ENCODE measurements around the gene RIMBP2. TPM values are rescaled to one million over a fixed set of nuclear protein-coding genes. Genes with fewer than 3 reads are reported as not detected.
A peak's percentile ranks its signal among the peaks of the same experiment; 100 is the strongest.

RIMBP2 gene
- total RNA-seq, 3 donors from 2014 or later, result 2.3 to 5.9 (median 5.4) TPM

- DNase-seq (no peak), ATAC-seq (no peak)
- TF ChIP-seq CTCF (IDR thresholded peaks at IDR 0.05), result no peak
- Histone ChIP-seq H3K9me3 (no peaks in the 10 kb centered on the region), H3K36me3 (ENCODE audit: low read depth) (no peaks in the 10 kb centered on the region), H3K4me1 (ENCODE audit: low read depth) (no peaks in the 10 kb centered on the region), H3K4me3 (no peak overlapping the region)
- intact Hi-C loops (cut with DNase I, micrococcal nuclease), result no loop called here
Measured at GRCh38 chr12:130414381-130414780, 301.7 kb downstream of the RIMBP2 start.

- Histone ChIP-seq H3K9me3 (no peaks in the 10 kb centered on the region), H3K36me3 (ENCODE audit: low read depth) (no peaks in the 10 kb centered on the region), H3K4me1 (ENCODE audit: low read depth) (no peaks in the 10 kb centered on the region), H3K4me3 (no peak overlapping the region)
- intact Hi-C loops (cut with DNase I, micrococcal nuclease), result no loop called here
- ATAC-seq (no peak), DNase-seq (no peak)
- no peak for TF ChIP-seq CTCF (IDR thresholded peaks at IDR 0.05)
Measured at GRCh38 chr12:130413909-130414308, 302.2 kb downstream of the RIMBP2 start.

- H3K9me3 ChIP-seq, result no peaks in the 10 kb centered on the region
- no peak overlapping the region for H3K4me3 ChIP-seq
- no peaks in the 10 kb centered on the region for H3K4me1 ChIP-seq (ENCODE audit: low read depth)
- H3K36me3 ChIP-seq (ENCODE audit: low read depth), result no peaks in the 10 kb centered on the region
- no peak for TF ChIP-seq CTCF (IDR thresholded peaks at IDR 0.05)
- intact Hi-C loops (cut with DNase I, micrococcal nuclease), result no loop called here
- DNase-seq (no peak), ATAC-seq (no peak)
Measured at GRCh38 chr12:130412384-130412783, 303.7 kb downstream of the RIMBP2 start.

DNA sequence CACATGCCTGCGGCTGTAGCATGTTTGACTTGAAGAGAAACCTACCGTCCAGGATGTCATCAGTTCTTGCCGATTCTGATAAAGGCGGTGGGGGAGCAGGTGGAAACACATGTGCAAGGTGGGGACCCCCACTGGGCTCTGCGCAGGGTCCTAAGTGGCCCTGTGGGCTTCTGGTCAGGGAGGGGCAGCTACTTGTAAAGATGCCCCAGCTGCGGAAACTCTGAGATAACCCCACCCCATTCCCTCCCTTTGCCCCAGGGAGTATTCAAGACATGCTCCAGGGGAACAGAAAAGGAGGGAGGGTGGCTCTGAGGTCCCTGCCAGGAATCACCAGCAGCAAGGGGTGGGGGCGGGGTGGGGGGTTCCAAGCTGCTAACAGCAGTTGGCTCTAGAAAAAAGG, 310.8 kb downstream of the RIMBP2 start:
- no peak for TF ChIP-seq CTCF (IDR thresholded peaks at IDR 0.05)
- intact Hi-C loops (cut with DNase I, micrococcal nuclease), result no loop called here
- ATAC-seq (no peak), DNase-seq (no peak)
- Histone ChIP-seq H3K9me3 (no peaks in the 10 kb centered on the region), H3K4me3 (no peak overlapping the region), H3K4me1 (ENCODE audit: low read depth) (no peaks in the 10 kb centered on the region), H3K36me3 (ENCODE audit: low read depth) (no peaks in the 10 kb centered on the region)

DNA sequence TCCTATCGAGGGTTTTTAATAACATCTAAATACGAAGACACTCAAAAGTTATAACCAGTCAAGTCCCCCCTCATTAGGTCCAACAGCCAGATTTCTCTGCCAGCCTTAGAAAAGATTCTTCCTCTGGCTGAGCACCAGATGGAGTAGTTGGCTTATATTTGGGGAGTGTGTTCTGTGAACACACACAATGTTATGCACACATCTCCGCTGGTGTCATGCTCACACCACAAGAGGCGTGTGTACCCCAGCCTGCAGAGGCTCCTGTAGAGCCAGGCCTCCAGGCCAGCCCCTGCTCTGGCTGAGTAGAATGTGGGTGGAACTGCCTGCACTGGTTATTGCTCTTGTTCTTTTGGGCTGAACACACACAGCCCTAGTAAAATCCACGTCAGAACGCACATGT, 314.4 kb downstream of the RIMBP2 start:
- Histone ChIP-seq H3K4me1 (ENCODE audit: low read depth) (no peaks in the 10 kb centered on the region), H3K4me3 (no peak overlapping the region), H3K36me3 (ENCODE audit: low read depth) (no peaks in the 10 kb centered on the region), H3K9me3 (no peaks in the 10 kb centered on the region)
- TF ChIP-seq CTCF (IDR thresholded peaks at IDR 0.05), result no peak
- DNase-seq, result no peak
- peak; percentile 46 for ATAC-seq
- intact Hi-C loops (cut with DNase I, micrococcal nuclease), result no loop called here

Data from mucosa of descending colon (tissue), 3 donors.